HG02840 (cell line): ENCODE measurements around the gene B4GALNT3.

ENCODE experiments used
- ATAC-seq: cut with Tn5 transposase; IDR thresholded peaks from one replicate; pipeline ENCODE4 v1.9.1; 2021; ENCODE audit warnings: mild to moderate bottlenecking, moderate library complexity, moderate number of reproducible peaks; ENCODE audit not compliant: unreplicated experiment, low FRiP score

Gene B4GALNT3

GRCh38 chr12:466762-467161 is 7.0 kb downstream of the B4GALNT3 start:
- no peak for ATAC-seq

- no peak for ATAC-seq
Measured at GRCh38 chr12:467591-467990, 7.9 kb downstream of the B4GALNT3 start.

- ATAC-seq = no peak
Measured at GRCh38 chr12:468671-469389, 9.1 kb downstream of the B4GALNT3 start.

- ATAC-seq = no peak
Measured at GRCh38 chr12:470133-470532, 10.4 kb downstream of the B4GALNT3 start.

DNA sequence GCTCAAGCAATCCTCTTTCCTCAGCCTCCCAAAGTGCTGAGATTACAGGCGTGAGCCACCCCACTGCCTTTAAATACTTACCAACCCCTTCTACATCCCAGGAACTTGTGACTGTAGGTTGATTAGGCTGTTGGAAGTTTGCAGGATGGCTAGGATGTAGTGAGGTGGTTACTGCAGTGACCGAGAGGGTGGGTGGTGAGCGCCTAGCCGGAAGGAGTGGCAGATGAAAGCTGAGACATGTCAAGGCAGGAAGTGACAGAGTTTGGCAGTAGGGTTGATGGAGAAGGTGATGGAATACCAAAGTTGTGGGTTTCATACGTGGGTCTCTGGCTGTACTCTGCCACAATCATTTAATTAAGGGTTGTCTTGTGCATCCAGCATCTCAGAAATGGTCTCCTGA is 13.5 kb downstream of the B4GALNT3 start:
- no peak for ATAC-seq

GRCh38 chr12:473863-474577 is 14.3 kb downstream of the B4GALNT3 start:
- ATAC-seq = no peak

- ATAC-seq = no peak
Measured at GRCh38 chr12:475286-475685, 15.5 kb downstream of the B4GALNT3 start.

GRCh38 chr12:479161-479560 is 19.4 kb downstream of the B4GALNT3 start:
- ATAC-seq = no peak

GRCh38 chr12:480831-481816 is 21.4 kb downstream of the B4GALNT3 start:
- no peak for ATAC-seq

GRCh38 chr12:482061-482460 is 22.3 kb downstream of the B4GALNT3 start:
- ATAC-seq = no peak

GRCh38 chr12:484096-484495 is 24.4 kb downstream of the B4GALNT3 start:
- no peak for ATAC-seq

GRCh38 chr12:490260-490659 is 30.5 kb downstream of the B4GALNT3 start:
- no peak for ATAC-seq

DNA sequence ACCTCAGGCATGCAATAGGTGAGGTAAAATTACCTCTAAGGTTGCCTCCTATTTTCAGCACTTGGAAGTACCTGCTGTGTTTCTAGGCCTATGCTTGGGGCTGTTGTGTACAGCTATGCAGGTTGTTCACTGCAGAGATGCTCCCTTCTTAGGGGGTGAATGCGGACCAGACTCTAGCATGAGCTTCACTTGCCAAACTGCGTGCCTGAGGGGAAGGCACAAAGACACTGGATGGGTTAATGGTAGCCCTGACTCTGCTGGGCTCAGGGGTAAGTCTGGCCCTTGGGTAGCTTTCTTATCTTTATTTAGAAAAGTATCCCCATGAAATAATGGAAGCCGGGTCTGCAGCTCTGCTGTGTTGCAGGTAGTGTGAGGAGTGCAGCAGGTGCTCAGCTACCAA is 35.7 kb downstream of the B4GALNT3 start:
- ATAC-seq = no peak

DNA sequence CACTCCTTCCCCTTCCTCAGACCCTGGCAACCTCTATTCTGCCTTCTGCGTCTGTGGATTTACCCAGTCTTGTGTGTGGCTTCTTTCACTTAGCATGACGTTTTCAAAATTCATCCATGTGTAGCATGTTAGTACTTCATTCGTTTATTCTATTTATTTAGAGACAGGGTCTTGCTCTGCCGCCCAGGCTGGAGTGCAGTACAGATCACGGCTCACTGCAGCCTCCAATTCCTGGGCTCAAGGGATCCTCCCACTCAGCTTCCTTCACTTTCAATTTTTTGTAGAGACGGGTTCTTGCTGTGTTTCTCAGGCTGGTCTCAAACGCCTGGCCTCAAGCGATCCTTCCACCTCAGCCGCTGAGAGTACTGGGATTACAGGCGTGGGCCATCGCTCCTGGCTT is 37.0 kb downstream of the B4GALNT3 start:
- ATAC-seq = no peak

DNA sequence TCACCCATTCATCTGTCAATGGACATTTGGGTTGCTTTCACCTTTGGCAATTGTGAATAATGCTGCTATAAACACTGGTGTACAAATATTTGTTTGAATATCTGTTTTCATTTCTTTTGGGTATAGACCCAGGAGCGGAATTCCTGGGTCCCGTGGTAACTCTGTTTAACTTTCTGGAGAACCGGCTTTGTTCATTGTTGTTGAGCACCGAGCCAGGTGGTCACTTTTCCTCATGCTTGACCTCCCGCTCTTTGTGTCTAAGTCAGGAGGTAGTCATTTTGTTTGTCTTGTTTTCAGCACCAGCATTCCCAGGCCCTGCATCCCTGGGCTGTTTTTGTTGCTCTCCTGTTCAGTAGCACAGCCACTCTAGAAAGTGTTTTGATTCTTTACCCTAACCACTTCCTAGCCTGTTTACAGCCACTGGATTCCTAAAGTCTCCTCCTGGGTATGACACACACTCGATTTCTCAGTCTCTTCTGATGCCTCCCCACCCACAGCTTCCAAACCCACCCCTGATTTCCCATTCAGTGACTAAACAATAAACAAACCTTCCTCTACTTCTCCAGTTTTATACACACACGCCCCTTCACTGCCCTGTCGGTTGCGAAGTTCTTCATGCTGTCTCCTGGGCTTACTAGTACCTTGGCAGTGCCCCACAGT is 37.9 kb downstream of the B4GALNT3 start:
- no peak for ATAC-seq

DNA sequence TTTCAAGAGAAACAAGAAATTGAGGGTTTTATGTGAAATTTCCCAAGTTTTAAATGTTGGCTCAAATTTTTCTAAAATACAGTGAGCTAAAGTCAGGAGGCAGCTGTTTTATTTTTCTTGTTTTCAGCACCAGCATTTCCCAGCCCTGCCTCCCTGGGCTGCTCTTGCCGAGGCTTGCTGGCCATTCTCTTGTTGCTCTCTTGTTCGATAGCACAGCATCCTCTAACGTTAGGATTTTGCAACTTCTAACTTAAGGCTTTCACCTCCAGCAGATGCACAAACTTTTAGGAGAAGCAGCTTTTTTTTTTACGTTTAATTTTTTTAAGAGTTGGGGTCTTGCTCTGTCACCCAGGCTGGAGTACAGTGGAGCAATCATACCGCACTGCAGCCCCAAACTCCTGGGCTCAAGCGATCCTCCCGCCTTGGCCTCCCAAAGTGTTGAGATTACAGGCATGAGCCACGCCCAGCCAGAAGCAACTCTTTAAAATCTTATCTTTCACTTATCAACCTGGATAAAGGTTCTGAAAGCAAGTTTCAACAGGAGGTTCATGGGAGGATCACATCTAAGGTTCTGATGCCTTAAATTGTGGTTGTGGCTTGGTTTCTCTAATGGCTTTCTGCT is 40.2 kb downstream of the B4GALNT3 start:
- ATAC-seq = no peak

GRCh38 chr12:501722-502447 is 42.1 kb downstream of the B4GALNT3 start:
- no peak for ATAC-seq

- ATAC-seq = no peak
Measured at GRCh38 chr12:503111-503761, 43.5 kb downstream of the B4GALNT3 start.

DNA sequence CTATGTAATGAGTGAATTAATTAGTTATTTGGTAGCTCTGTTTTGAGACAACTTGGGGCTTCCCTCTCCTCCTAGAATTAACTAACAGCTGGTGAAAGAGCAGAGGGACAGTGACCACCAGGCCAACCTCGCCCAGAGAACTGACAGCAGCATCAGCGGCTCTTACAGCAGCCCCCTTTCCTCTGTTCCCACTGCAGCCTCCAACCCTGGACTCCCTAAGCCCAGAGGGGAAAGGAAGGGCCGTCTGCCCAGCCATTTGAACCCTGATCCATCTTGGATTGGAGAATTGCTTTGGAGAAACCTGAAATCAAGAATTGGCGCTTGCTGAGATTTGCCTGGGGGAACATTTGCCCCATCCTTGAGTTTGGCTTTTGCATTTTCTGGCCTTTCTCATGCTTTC is 45.5 kb downstream of the B4GALNT3 start:
- ATAC-seq = no peak
